SKM-1 (cell line): Measurements from ENCODE around the gene IQCN.

Experiments used
- DNase-seq: peaks from one replicate; lab custom pipeline; 2025; ENCODE audit not compliant: unreplicated experiment; lab: John Stamatoyannopoulos, UW

The IQCN gene

GRCh38 chr19:18289471-18290301, 15.4 kb upstream of the IQCN start:
- no peak for DNase-seq

- no peak for DNase-seq
These were observed 13.9 kb upstream of the IQCN start for GRCh38 chr19:18287836-18288772.

- no peak for DNase-seq
These were observed 12.9 kb upstream of the IQCN start for GRCh38 chr19:18286973-18287635.

- no peak for DNase-seq
These were observed 10.6 kb upstream of the IQCN start for GRCh38 chr19:18284712-18285360.

GRCh38 chr19:18283338-18283737, 9.1 kb upstream of the IQCN start:
- no peak for DNase-seq

- no peak for DNase-seq
These were observed 8.5 kb upstream of the IQCN start for GRCh38 chr19:18282788-18283141.

- DNase-seq = no peak
These were observed 8.0 kb upstream of the IQCN start for GRCh38 chr19:18282021-18282787.

- DNase-seq = peak; percentile 90
These were observed 7.1 kb upstream of the IQCN start, which contains the start of gene JUND for GRCh38 chr19:18281082-18282020. TSS of gene JUND (minus strand) at chr19:18281622. CDS start at chr19:18281484, 138 bp downstream.

GRCh38 chr19:18280247-18281081, 6.2 kb upstream of the IQCN start:
- no peak for DNase-seq

- peak; percentile 96 for DNase-seq
These were observed 5.4 kb upstream of the IQCN start for GRCh38 chr19:18279516-18280246.

GRCh38 chr19:18279266-18279515, 4.9 kb upstream of the IQCN start:
- no peak for DNase-seq

GRCh38 chr19:18278521-18279265, 4.4 kb upstream of the IQCN start:
- no peak for DNase-seq

- peak; percentile 68 for DNase-seq
These were observed 617 bp upstream of the IQCN start for GRCh38 chr19:18274781-18275356.

- no peak for DNase-seq
These were observed 562 bp downstream of the IQCN start for GRCh38 chr19:18273561-18274218.

- no peak for DNase-seq
These were observed 2.8 kb downstream of the IQCN start for GRCh38 chr19:18271433-18271841.

- no peak for DNase-seq
These were observed 3.9 kb downstream of the IQCN start for GRCh38 chr19:18270326-18270725.
